ENCODE measurements around the gene PIGC. TPM values are rescaled to one million over a fixed set of nuclear protein-coding genes. Genes with fewer than 3 reads are reported as not detected.

The PIGC gene
- total RNA-seq, 4 donors from 2014 or later = 13.5 to 25.5 (median 18.8) TPM

GRCh38 chr1:172486805-172487454, 43.1 kb upstream of the PIGC start:
- Histone ChIP-seq H3K36me3 (no peaks in the 10 kb centered on the region), H3K4me1 (no peaks in the 10 kb centered on the region), H3K27me3 (no peaks in the 10 kb centered on the region), H3K9me3 (no peaks in the 10 kb centered on the region), H3K27ac (no peak overlapping the region), H3K4me3 (no peak overlapping the region)
- DNase-seq (ENCODE audit: low spot score in 2 of 2) = no peak
- 52 to 67% methylated on average over 3 of the region's 3 CpGs for WGBS, 2 donors
- TF ChIP-seq EP300 (IDR thresholded peaks at IDR 0.05) = no peak
- no peak for TF ChIP-seq POLR2A (IDR thresholded peaks at IDR 0.05)
- no peak for TF ChIP-seq CTCF (IDR thresholded peaks at IDR 0.05)

GRCh38 chr1:172485626-172486025, 41.8 kb upstream of the PIGC start:
- Histone ChIP-seq H3K9me3 (no peaks in the 10 kb centered on the region), H3K4me3 (no peak overlapping the region), H3K27ac (no peak overlapping the region), H3K27me3 (no peaks in the 10 kb centered on the region), H3K36me3 (no peaks in the 10 kb centered on the region), H3K4me1 (no peaks in the 10 kb centered on the region)
- DNase-seq (ENCODE audit: low spot score in 2 of 2) = no peak
- WGBS, 2 donors = 72 to 83% methylated on average over 5 of the region's 5 CpGs
- TF ChIP-seq CTCF (IDR thresholded peaks at IDR 0.05) (no peak), EP300 (IDR thresholded peaks at IDR 0.05) (no peak), POLR2A (IDR thresholded peaks at IDR 0.05) (no peak)

- Histone ChIP-seq H3K4me3 (no peak overlapping the region), H3K27me3 (no peaks in the 10 kb centered on the region), H3K36me3 (no peaks in the 10 kb centered on the region), H3K4me1 (no peaks in the 10 kb centered on the region), H3K9me3 (no peaks in the 10 kb centered on the region), H3K27ac (no peak overlapping the region)
- no peak for TF ChIP-seq CTCF (IDR thresholded peaks at IDR 0.05)
- TF ChIP-seq EP300 (IDR thresholded peaks at IDR 0.05) = no peak
- TF ChIP-seq POLR2A (IDR thresholded peaks at IDR 0.05) = no peak
- DNase-seq (ENCODE audit: low spot score in 2 of 2) = no peak
These were observed 40.4 kb upstream of the PIGC start for GRCh38 chr1:172484252-172484651.

GRCh38 chr1:172483448-172483847, 39.6 kb upstream of the PIGC start:
- Histone ChIP-seq H3K9me3 (no peaks in the 10 kb centered on the region), H3K4me3 (no peak overlapping the region), H3K4me1 (no peaks in the 10 kb centered on the region), H3K27ac (no peak overlapping the region), H3K36me3 (no peaks in the 10 kb centered on the region), H3K27me3 (no peaks in the 10 kb centered on the region)
- no peak for DNase-seq (ENCODE audit: low spot score in 2 of 2)
- no peak for TF ChIP-seq CTCF (IDR thresholded peaks at IDR 0.05)
- no peak for TF ChIP-seq POLR2A (IDR thresholded peaks at IDR 0.05)
- no peak for TF ChIP-seq EP300 (IDR thresholded peaks at IDR 0.05)

DNA sequence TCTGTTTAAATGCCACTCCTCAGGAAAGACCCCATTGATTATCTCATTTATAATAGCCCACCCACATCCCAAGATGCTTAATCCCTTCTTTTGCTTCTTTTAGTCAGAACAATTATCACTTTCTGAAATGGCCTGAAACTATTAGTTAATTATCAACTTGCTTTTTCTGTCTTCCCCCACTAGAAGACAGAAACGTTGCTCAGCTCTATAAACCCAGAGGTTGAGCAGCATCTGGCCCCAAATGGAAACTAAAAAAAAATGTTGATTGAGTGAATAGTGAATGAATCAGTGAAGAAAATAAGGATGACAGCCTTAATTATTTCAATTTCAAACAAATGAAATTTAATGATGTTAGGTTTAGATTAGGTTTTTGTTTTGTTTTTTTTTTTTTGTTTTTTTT, 38.2 kb upstream of the PIGC start:
- Histone ChIP-seq H3K9me3 (no peaks in the 10 kb centered on the region), H3K4me1 (no peaks in the 10 kb centered on the region), H3K36me3 (no peaks in the 10 kb centered on the region), H3K27ac (no peak overlapping the region), H3K27me3 (no peaks in the 10 kb centered on the region), H3K4me3 (no peak overlapping the region)
- 0 to 14% methylated on average over 1 of the region's 1 CpG for WGBS, 2 donors
- no peak for DNase-seq (ENCODE audit: low spot score in 2 of 2)
- TF ChIP-seq EP300 (IDR thresholded peaks at IDR 0.05) (no peak), POLR2A (IDR thresholded peaks at IDR 0.05) (no peak), CTCF (IDR thresholded peaks at IDR 0.05) (no peak)

Data from tibial nerve (tissue), 4 donors.